ENCODE data around the gene ABCB6.
A peak's percentile ranks its signal among the peaks of the same experiment; 100 is the strongest.

Gene ABCB6

GRCh38 chr2:219213486-219214071 lies 5.2 kb downstream of the ABCB6 start:
- peaks cover 6% of the 10 kb centered on the region for H3K4me1 ChIP-seq (ENCODE audit: control insufficient read depth, insufficient read depth, low read length)
- WGBS (ENCODE audit: insufficient coverage, insufficient read length), result no CpG with 5 or more reads among the region's 10 CpGs
- H3K9me3 ChIP-seq (ENCODE audit: control insufficient read depth, insufficient read depth, low read length), result no peaks in the 10 kb centered on the region
- no peak overlapping the region for H3K27ac ChIP-seq (ENCODE audit: low read length)
- H3K27me3 ChIP-seq (ENCODE audit: control insufficient read depth, insufficient read depth, low read length), result no peaks in the 10 kb centered on the region
- H3K4me3 ChIP-seq (ENCODE audit: low read length), result no peak overlapping the region
- no peak for DNase-seq (ENCODE audit: low read depth, low spot score)
- peaks cover 24% of the 10 kb centered on the region for H3K36me3 ChIP-seq (ENCODE audit: control insufficient read depth, insufficient read depth, low read length)

GRCh38 chr2:219213026-219213415 lies 5.7 kb downstream of the ABCB6 start:
- Histone ChIP-seq H3K4me3 (ENCODE audit: low read length) (no peak overlapping the region), H3K27me3 (ENCODE audit: control insufficient read depth, insufficient read depth, low read length) (no peaks in the 10 kb centered on the region), H3K27ac (ENCODE audit: low read length) (no peak overlapping the region), H3K36me3 (ENCODE audit: control insufficient read depth, insufficient read depth, low read length) (peaks cover 24% of the 10 kb centered on the region), H3K4me1 (ENCODE audit: control insufficient read depth, insufficient read depth, low read length) (peaks cover 5% of the 10 kb centered on the region), H3K9me3 (ENCODE audit: control insufficient read depth, insufficient read depth, low read length) (no peaks in the 10 kb centered on the region)
- no CpG with 5 or more reads among the region's 8 CpGs for WGBS (ENCODE audit: insufficient coverage, insufficient read length)
- no peak for DNase-seq (ENCODE audit: low read depth, low spot score)

GRCh38 chr2:219210886-219211362 lies 7.8 kb downstream of the ABCB6 start:
- H3K9me3 ChIP-seq (ENCODE audit: control insufficient read depth, insufficient read depth, low read length), result no peaks in the 10 kb centered on the region
- WGBS (ENCODE audit: insufficient coverage, insufficient read length), result no CpG with 5 or more reads among the region's 9 CpGs
- H3K4me1 ChIP-seq (ENCODE audit: control insufficient read depth, insufficient read depth, low read length), result 0 out of 2 replicates have a peak, but pooled peaks cover 1% of the 10 kb centered on the region
- H3K27me3 ChIP-seq (ENCODE audit: control insufficient read depth, insufficient read depth, low read length), result no peaks in the 10 kb centered on the region
- H3K4me3 ChIP-seq (ENCODE audit: low read length), result no peak overlapping the region
- peaks cover 24% of the 10 kb centered on the region for H3K36me3 ChIP-seq (ENCODE audit: control insufficient read depth, insufficient read depth, low read length)
- no peak overlapping the region for H3K27ac ChIP-seq (ENCODE audit: low read length)
- no peak for DNase-seq (ENCODE audit: low read depth, low spot score)

GRCh38 chr2:219210196-219210885 lies 8.4 kb downstream of the ABCB6 start:
- H3K36me3 ChIP-seq (ENCODE audit: control insufficient read depth, insufficient read depth, low read length), result peaks cover 24% of the 10 kb centered on the region
- no peak for DNase-seq (ENCODE audit: low read depth, low spot score)
- H3K4me3 ChIP-seq (ENCODE audit: low read length), result no peak overlapping the region
- H3K27me3 ChIP-seq (ENCODE audit: control insufficient read depth, insufficient read depth, low read length), result no peaks in the 10 kb centered on the region
- H3K27ac ChIP-seq (ENCODE audit: low read length), result no peak overlapping the region
- no CpG with 5 or more reads among the region's 24 CpGs for WGBS (ENCODE audit: insufficient coverage, insufficient read length)
- H3K9me3 ChIP-seq (ENCODE audit: control insufficient read depth, insufficient read depth, low read length), result no peaks in the 10 kb centered on the region
- 0 out of 2 replicates have a peak, but pooled peaks cover 1% of the 10 kb centered on the region for H3K4me1 ChIP-seq (ENCODE audit: control insufficient read depth, insufficient read depth, low read length)

- WGBS (ENCODE audit: insufficient coverage, insufficient read length), result no CpG with 5 or more reads among the region's 18 CpGs
- Histone ChIP-seq H3K27me3 (ENCODE audit: control insufficient read depth, insufficient read depth, low read length) (no peaks in the 10 kb centered on the region), H3K27ac (ENCODE audit: low read length) (no peak overlapping the region), H3K4me3 (ENCODE audit: low read length) (no peak overlapping the region), H3K4me1 (ENCODE audit: control insufficient read depth, insufficient read depth, low read length) (0 out of 2 replicates have a peak, but pooled peaks cover 1% of the 10 kb centered on the region), H3K36me3 (ENCODE audit: control insufficient read depth, insufficient read depth, low read length) (peaks cover 21% of the 10 kb centered on the region), H3K9me3 (ENCODE audit: control insufficient read depth, insufficient read depth, low read length) (no peaks in the 10 kb centered on the region)
- DNase-seq (ENCODE audit: low read depth, low spot score), result no peak
Observed at GRCh38 chr2:219209236-219210195, 9.2 kb downstream of the ABCB6 start.

GRCh38 chr2:219207884-219208740 lies 10.6 kb downstream of the ABCB6 start:
- no peak for DNase-seq (ENCODE audit: low read depth, low spot score)
- Histone ChIP-seq H3K9me3 (ENCODE audit: control insufficient read depth, insufficient read depth, low read length) (no peaks in the 10 kb centered on the region), H3K36me3 (ENCODE audit: control insufficient read depth, insufficient read depth, low read length) (peaks cover 13% of the 10 kb centered on the region), H3K4me3 (ENCODE audit: low read length) (no peak overlapping the region), H3K27ac (ENCODE audit: low read length) (no peak overlapping the region), H3K4me1 (ENCODE audit: control insufficient read depth, insufficient read depth, low read length) (0 out of 2 replicates have a peak, but pooled peaks cover 1% of the 10 kb centered on the region), H3K27me3 (ENCODE audit: control insufficient read depth, insufficient read depth, low read length) (no peaks in the 10 kb centered on the region)
- WGBS (ENCODE audit: insufficient coverage, insufficient read length), result no CpG with 5 or more reads among the region's 17 CpGs

GRCh38 chr2:219207134-219207883 lies 11.4 kb downstream of the ABCB6 start:
- WGBS (ENCODE audit: insufficient coverage, insufficient read length), result no CpG with 5 or more reads among the region's 22 CpGs

GRCh38 chr2:219206328-219207133 lies 12.2 kb downstream of the ABCB6 start, which contains the start of gene ZFAND2B:
Gene ZFAND2B (plus strand): TSS chr2:219206782. CDS start chr2:219206988, 206 bp downstream.
- H3K4me1 ChIP-seq (ENCODE audit: control insufficient read depth, insufficient read depth, low read length), result 0 out of 2 replicates have a peak, but pooled peaks cover 1% of the 10 kb centered on the region
- H3K27ac ChIP-seq (ENCODE audit: low read length), result no peak within 1 kb of the TSS
- H3K36me3 ChIP-seq (ENCODE audit: control insufficient read depth, insufficient read depth, low read length), result peaks cover 7% of the 10 kb centered on the region
- H3K9me3 ChIP-seq (ENCODE audit: control insufficient read depth, insufficient read depth, low read length), result no peaks in the 10 kb centered on the region
- H3K4me3 ChIP-seq (ENCODE audit: low read length), result peak within 1 kb of the TSS; percentile 73; the same call in 1 of the 2 replicates
- H3K27me3 ChIP-seq (ENCODE audit: control insufficient read depth, insufficient read depth, low read length), result no peaks in the 10 kb centered on the region
- WGBS (ENCODE audit: insufficient coverage, insufficient read length), result no CpG with 5 or more reads among the region's 76 CpGs
- DNase-seq (ENCODE audit: low read depth, low spot score), result no peak

More at GRCh38 chr2:219207134-219207883, 11.4 kb downstream of the ABCB6 start:
- peaks cover 9% of the 10 kb centered on the region for H3K36me3 ChIP-seq (ENCODE audit: control insufficient read depth, insufficient read depth, low read length)
- no peaks in the 10 kb centered on the region for H3K9me3 ChIP-seq (ENCODE audit: control insufficient read depth, insufficient read depth, low read length)
- H3K4me3 ChIP-seq (ENCODE audit: low read length), result peak overlapping the region; percentile 43; the same call in 1 of the 2 replicates
- no peak overlapping the region for H3K27ac ChIP-seq (ENCODE audit: low read length)
- H3K27me3 ChIP-seq (ENCODE audit: control insufficient read depth, insufficient read depth, low read length), result no peaks in the 10 kb centered on the region
- 0 out of 2 replicates have a peak, but pooled peaks cover 1% of the 10 kb centered on the region for H3K4me1 ChIP-seq (ENCODE audit: control insufficient read depth, insufficient read depth, low read length)
- DNase-seq (ENCODE audit: low read depth, low spot score), result no peak
